Ishikawa (cell line): ENCODE results near the gene CHURC1.

ENCODE experiments used
- CEBPB ChIP-seq: IDR thresholded peaks from 2 replicates; pipeline ENCODE4 v1.6.1; 2012
- EP300 ChIP-seq: IDR thresholded peaks from 2 replicates; pipeline ENCODE4 v1.6.1; 2012; ENCODE audit warnings: borderline replicate concordance
- FOXM1 ChIP-seq: IDR thresholded peaks from 2 replicates; pipeline ENCODE4 v1.6.1; 2012; ENCODE audit warnings: low read depth, borderline replicate concordance
- MAX ChIP-seq: IDR thresholded peaks from 2 replicates; pipeline ENCODE4 v1.6.1; 2012
- NFIC ChIP-seq: IDR thresholded peaks from 2 replicates; pipeline ENCODE4 v1.6.1; 2012
- RAD21 ChIP-seq: IDR thresholded peaks from 2 replicates; pipeline ENCODE4 v1.6.1; 2012; ENCODE audit warnings: low read depth
- TAF1 ChIP-seq: IDR thresholded peaks from 2 replicates; pipeline ENCODE4 v1.6.1; 2012; ENCODE audit warnings: low read depth, mild to moderate bottlenecking
- TEAD4 ChIP-seq: IDR thresholded peaks from 2 replicates; pipeline ENCODE4 v1.6.1; 2012
- USF1 ChIP-seq: IDR thresholded peaks from 2 replicates; pipeline ENCODE4 v1.6.1; 2012

GRCh38 chr14:64915029-64915424 lies 772 bp downstream of the CHURC1 start:
- TF ChIP-seq FOXM1, result no peak
- no peak for TF ChIP-seq RAD21
- TF ChIP-seq CEBPB, result no peak
- no peak for TF ChIP-seq MAX
- TF ChIP-seq EP300, result no peak
- no peak for TF ChIP-seq TAF1
- TF ChIP-seq NFIC, result no peak
- TF ChIP-seq USF1, result no peak
- TF ChIP-seq TEAD4, result no peak
